Measurements from ENCODE around the gene NXPH4.

GRCh38 chr12:57236925-57237595 is 20.5 kb downstream of the NXPH4 start:
- TF ChIP-seq RAD51 (IDR thresholded peaks at IDR 0.05) = no peak
- TF ChIP-seq POLR2AphosphoS5 (IDR thresholded peaks at IDR 0.05; ENCODE audit: low read length) = no peak
- TF ChIP-seq DPF2 (IDR thresholded peaks at IDR 0.05) = no peak
- TF ChIP-seq RELA (IDR thresholded peaks at IDR 0.05; ENCODE audit: borderline replicate concordance, partially characterized antibody) = no peak
- no peak for TF ChIP-seq CTCF (IDR thresholded peaks at IDR 0.05 in 2 of 3, conservative IDR thresholded peaks at IDR 0.05 in 1 of 3; ENCODE audit: control insufficient read depth in 2 of 3, extremely low read depth in 1 of 3, insufficient read depth in 1 of 3, low read depth in 3 of 3, low read length in 3 of 3)
- TF ChIP-seq, protein P1, sequence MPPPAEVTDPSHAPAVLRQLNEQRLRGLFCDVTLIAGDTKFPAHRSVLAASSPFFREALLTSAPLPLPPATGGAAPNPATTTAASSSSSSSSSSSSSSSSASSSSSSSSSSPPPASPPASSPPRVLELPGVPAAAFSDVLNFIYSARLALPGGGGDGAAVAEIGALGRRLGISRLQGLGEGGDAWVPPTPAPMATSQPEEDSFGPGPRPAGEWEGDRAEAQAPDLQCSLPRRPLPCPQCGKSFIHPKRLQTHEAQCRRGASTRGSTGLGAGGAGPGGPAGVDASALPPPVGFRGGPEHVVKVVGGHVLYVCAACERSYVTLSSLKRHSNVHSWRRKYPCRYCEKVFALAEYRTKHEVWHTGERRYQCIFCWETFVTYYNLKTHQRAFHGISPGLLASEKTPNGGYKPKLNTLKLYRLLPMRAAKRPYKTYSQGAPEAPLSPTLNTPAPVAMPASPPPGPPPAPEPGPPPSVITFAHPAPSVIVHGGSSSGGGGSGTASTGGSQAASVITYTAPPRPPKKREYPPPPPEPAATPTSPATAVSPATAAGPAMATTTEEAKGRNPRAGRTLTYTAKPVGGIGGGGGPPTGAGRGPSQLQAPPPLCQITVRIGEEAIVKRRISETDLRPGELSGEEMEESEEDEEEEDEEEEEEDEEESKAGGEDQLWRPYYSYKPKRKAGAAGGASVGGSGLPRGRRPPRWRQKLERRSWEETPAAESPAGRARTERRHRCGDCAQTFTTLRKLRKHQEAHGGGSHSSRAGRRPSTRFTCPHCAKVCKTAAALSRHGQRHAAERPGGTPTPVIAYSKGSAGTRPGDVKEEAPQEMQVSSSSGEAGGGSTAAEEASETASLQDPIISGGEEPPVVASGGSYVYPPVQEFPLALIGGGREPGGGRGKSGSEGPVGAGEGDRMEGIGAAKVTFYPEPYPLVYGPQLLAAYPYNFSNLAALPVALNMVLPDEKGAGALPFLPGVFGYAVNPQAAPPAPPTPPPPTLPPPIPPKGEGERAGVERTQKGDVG (CRISPR knock-in tag; IDR thresholded peaks at IDR 0.05) = no peak
- TF ChIP-seq BCL11A (IDR thresholded peaks at IDR 0.05; ENCODE audit: low read depth, low read length) = no peak
- TF ChIP-seq, protein P2, sequence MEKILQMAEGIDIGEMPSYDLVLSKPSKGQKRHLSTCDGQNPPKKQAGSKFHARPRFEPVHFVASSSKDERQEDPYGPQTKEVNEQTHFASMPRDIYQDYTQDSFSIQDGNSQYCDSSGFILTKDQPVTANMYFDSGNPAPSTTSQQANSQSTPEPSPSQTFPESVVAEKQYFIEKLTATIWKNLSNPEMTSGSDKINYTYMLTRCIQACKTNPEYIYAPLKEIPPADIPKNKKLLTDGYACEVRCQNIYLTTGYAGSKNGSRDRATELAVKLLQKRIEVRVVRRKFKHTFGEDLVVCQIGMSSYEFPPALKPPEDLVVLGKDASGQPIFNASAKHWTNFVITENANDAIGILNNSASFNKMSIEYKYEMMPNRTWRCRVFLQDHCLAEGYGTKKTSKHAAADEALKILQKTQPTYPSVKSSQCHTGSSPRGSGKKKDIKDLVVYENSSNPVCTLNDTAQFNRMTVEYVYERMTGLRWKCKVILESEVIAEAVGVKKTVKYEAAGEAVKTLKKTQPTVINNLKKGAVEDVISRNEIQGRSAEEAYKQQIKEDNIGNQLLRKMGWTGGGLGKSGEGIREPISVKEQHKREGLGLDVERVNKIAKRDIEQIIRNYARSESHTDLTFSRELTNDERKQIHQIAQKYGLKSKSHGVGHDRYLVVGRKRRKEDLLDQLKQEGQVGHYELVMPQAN (conservative IDR thresholded peaks at IDR 0.05) = no peak
- no peak for TF ChIP-seq FOXK2 (IDR thresholded peaks at IDR 0.05)
- TF ChIP-seq, protein P3, sequence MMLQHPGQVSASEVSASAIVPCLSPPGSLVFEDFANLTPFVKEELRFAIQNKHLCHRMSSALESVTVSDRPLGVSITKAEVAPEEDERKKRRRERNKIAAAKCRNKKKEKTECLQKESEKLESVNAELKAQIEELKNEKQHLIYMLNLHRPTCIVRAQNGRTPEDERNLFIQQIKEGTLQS (IDR thresholded peaks at IDR 0.05; ENCODE audit: borderline replicate concordance, extremely low read depth, low read depth, low read length) = no peak
- no peak for TF ChIP-seq SIX5 (IDR thresholded peaks at IDR 0.05; ENCODE audit: low read depth, low read length, severe bottlenecking)
- no peak; the same call in 1 of the 2 replicates for TF ChIP-seq POLR2A (IDR thresholded peaks at IDR 0.05; ENCODE audit: low read depth, low read length)
- no peak for TF ChIP-seq YY1 (IDR thresholded peaks at IDR 0.05; ENCODE audit: low read depth, low read length)
- TF ChIP-seq YBX1 (IDR thresholded peaks at IDR 0.05) = no peak
